GM20000 (cell line): ENCODE measurements around the gene WWOX.

ENCODE experiments used
- DNase-seq: peaks from one replicate; pipeline ENCODE4 v3.0.0; 2012; ENCODE audit warnings: low spot score
- CTCF ChIP-seq: IDR thresholded peaks from 2 replicates; pipeline ENCODE4 v1.5.1; 2012; ENCODE audit warnings: mild to moderate bottlenecking, control low read depth; ENCODE audit errors: extremely low read depth, missing control alignments

WWOX gene

GRCh38 chr16:78742501-78743283, 643.2 kb downstream of the WWOX start:
- TF ChIP-seq CTCF, result no peak
- DNase-seq, result peak; percentile 66

GRCh38 chr16:78743556-78743955, 644.1 kb downstream of the WWOX start:
- DNase-seq, result no peak
- no peak for TF ChIP-seq CTCF

GRCh38 chr16:78744099-78744498, 644.6 kb downstream of the WWOX start:
- no peak for TF ChIP-seq CTCF
- no peak for DNase-seq

GRCh38 chr16:78744796-78745107, 645.3 kb downstream of the WWOX start:
- no peak for TF ChIP-seq CTCF
- no peak for DNase-seq

GRCh38 chr16:78745108-78746019, 645.9 kb downstream of the WWOX start:
- DNase-seq, result no peak
- no peak for TF ChIP-seq CTCF

- DNase-seq, result no peak
- no peak for TF ChIP-seq CTCF
These were observed 647.3 kb downstream of the WWOX start for GRCh38 chr16:78746718-78747117.

- DNase-seq, result no peak
- TF ChIP-seq CTCF, result no peak
These were observed 648.9 kb downstream of the WWOX start for GRCh38 chr16:78748220-78748929.
